ENCODE data around the gene NEFH.

The NEFH gene

GRCh38 chr22:29511126-29511862, 31.3 kb downstream of the NEFH start:
- no peak for DNase-seq (ENCODE audit: low read depth)
- TF ChIP-seq CTCF (IDR thresholded peaks at IDR 0.05; ENCODE audit: low read length, missing control alignments): no peak
- no peak overlapping the region for H3K4me3 ChIP-seq (replicated peaks; ENCODE audit: low read depth, low read length)

- no peak for TF ChIP-seq CTCF (IDR thresholded peaks at IDR 0.05; ENCODE audit: low read length, missing control alignments)
- no peak for DNase-seq (ENCODE audit: low read depth)
- H3K4me3 ChIP-seq (replicated peaks; ENCODE audit: low read depth, low read length): no peak overlapping the region
Observed at GRCh38 chr22:29512031-29512430, 32.0 kb downstream of the NEFH start.

GRCh38 chr22:29517215-29517908, 37.3 kb downstream of the NEFH start:
- TF ChIP-seq CTCF (IDR thresholded peaks at IDR 0.05; ENCODE audit: low read length, missing control alignments): no peak
- no peak overlapping the region for H3K4me3 ChIP-seq (replicated peaks; ENCODE audit: low read depth, low read length)
- DNase-seq (ENCODE audit: low read depth): no peak

GRCh38 chr22:29518427-29518826, 38.4 kb downstream of the NEFH start:
- no peak overlapping the region for H3K4me3 ChIP-seq (replicated peaks; ENCODE audit: low read depth, low read length)
- TF ChIP-seq CTCF (IDR thresholded peaks at IDR 0.05; ENCODE audit: low read length, missing control alignments): no peak
- DNase-seq (ENCODE audit: low read depth): no peak

GRCh38 chr22:29519996-29520395, 40.0 kb downstream of the NEFH start:
- no peak for DNase-seq (ENCODE audit: low read depth)
- no peak for TF ChIP-seq CTCF (IDR thresholded peaks at IDR 0.05; ENCODE audit: low read length, missing control alignments)
- H3K4me3 ChIP-seq (replicated peaks; ENCODE audit: low read depth, low read length): no peak overlapping the region

- peak; percentile 87 for DNase-seq (ENCODE audit: low read depth)
- H3K4me3 ChIP-seq (replicated peaks; ENCODE audit: low read depth, low read length): no peak overlapping the region
- TF ChIP-seq CTCF (IDR thresholded peaks at IDR 0.05; ENCODE audit: low read length, missing control alignments): no peak
Observed at GRCh38 chr22:29520851-29521250, 40.8 kb downstream of the NEFH start.

Data from fibroblast of pulmonary artery (primary cell).